Ovary (tissue), 3 donors: ENCODE data around the gene HP1BP3.

Source experiments
- POLR2A ChIP-seq: fragments of 450-650 bp; IDR thresholded peaks from one replicate; pipeline ENCODE4 v1.6.1; 2017; ENCODE audit warnings: antibody characterized with exemption, mild to moderate bottlenecking, moderate library complexity
- TF ChIP-seq, protein P1 (sequence below), 3 donors: fragments of 450-650 bp in 2 of 3; fragments of 200-600 bp in 1 of 3; IDR thresholded peaks; one replicate each; pipeline versions ENCODE4 v1.5.1 to v1.8.0; 2016 to 2022; ENCODE audit warnings: antibody characterized with exemption in 3 of 3, mild to moderate bottlenecking in 1 of 3
- donor health status: DM: no; HTN: no; CAD: no.

DNA sequence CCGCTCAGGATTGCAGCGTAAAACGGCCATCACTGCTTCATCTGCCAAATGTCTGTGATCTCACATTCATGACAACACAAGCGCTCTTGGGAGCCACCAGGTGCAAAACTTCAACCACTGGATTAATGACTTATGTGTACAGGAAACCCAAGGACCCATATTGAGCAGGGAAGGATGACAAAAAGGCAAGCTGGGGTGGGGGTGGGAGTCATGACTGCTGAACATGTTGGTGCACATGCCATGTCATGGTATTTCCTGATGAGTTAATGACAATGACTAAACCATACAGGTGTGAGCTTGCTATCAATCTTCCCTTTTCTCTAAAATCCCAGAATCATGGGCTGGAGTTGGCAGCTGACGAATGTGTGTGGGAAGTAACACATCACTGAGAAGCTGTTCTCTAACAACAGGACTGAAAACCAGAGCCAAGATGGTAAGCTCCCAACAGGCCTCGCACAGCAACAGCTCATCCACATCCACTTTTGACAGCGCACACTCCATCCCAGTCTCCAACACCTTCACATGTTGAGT is 51.5 kb downstream of the HP1BP3 start:
- TF ChIP-seq, protein P1, sequence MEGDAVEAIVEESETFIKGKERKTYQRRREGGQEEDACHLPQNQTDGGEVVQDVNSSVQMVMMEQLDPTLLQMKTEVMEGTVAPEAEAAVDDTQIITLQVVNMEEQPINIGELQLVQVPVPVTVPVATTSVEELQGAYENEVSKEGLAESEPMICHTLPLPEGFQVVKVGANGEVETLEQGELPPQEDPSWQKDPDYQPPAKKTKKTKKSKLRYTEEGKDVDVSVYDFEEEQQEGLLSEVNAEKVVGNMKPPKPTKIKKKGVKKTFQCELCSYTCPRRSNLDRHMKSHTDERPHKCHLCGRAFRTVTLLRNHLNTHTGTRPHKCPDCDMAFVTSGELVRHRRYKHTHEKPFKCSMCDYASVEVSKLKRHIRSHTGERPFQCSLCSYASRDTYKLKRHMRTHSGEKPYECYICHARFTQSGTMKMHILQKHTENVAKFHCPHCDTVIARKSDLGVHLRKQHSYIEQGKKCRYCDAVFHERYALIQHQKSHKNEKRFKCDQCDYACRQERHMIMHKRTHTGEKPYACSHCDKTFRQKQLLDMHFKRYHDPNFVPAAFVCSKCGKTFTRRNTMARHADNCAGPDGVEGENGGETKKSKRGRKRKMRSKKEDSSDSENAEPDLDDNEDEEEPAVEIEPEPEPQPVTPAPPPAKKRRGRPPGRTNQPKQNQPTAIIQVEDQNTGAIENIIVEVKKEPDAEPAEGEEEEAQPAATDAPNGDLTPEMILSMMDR (IDR thresholded peaks at IDR 0.05) = no peak
- TF ChIP-seq POLR2A = no peak
